Gastrocnemius medialis (tissue), 4 donors: ENCODE results near the gene MTMR12. TPM values are rescaled to one million over a fixed set of nuclear protein-coding genes. Genes with fewer than 3 reads are reported as not detected.
A peak's percentile ranks its signal among the peaks of the same experiment; 100 is the strongest.

Experiments
- ATAC-seq, 2 donors: fragments of 150-250 bp; one replicate each; pipeline ENCODE4 v1.9.1; 2016
- DNase-seq, 2 donors: peaks; one replicate each; pipeline ENCODE4 v3.0.0-alpha.2; 2019
- H3K27ac ChIP-seq, 4 donors: fragments of 200-600 bp; sonication (generic); 1 replicate in 1 of 4; 2 replicates in 3 of 4; pipeline ENCODE4 v1.5.1; 2016 to 2018; ENCODE audit warnings: mild to moderate bottlenecking in 2 of 4, moderate library complexity in 1 of 4
- H3K27me3 ChIP-seq, 3 donors: fragments of 200-600 bp; sonication (generic) in 2 of 3; 1 replicate in 1 of 3; 2 replicates in 2 of 3; pipeline versions ENCODE4 v1.5.1 to v1.6.0; 2016 to 2019; ENCODE audit warnings: mild to moderate bottlenecking in 1 of 3, moderate library complexity in 1 of 3
- H3K36me3 ChIP-seq, 2 donors: fragments of 200-600 bp; sonication (generic) in 1 of 2; one replicate each; pipeline ENCODE4 v1.5.1; 2017 to 2018
- H3K4me1 ChIP-seq, 2 donors: fragments of 200-600 bp; sonication (generic) in 1 of 2; one replicate each; pipeline ENCODE4 v1.5.1; 2016 to 2017; ENCODE audit warnings: mild to moderate bottlenecking in 2 of 2
- H3K4me3 ChIP-seq, 4 donors: fragments of 200-600 bp; sonication (generic) in 3 of 4; 1 replicate in 1 of 4; 2 replicates in 3 of 4; pipeline ENCODE4 v1.5.1; 2016 to 2019; ENCODE audit warnings: mild to moderate bottlenecking in 2 of 4
- H3K9me3 ChIP-seq, 3 donors: fragments of 200-600 bp; sonication (generic) in 2 of 3; 1 replicate in 1 of 3; 2 replicates in 2 of 3; pipeline ENCODE4 v1.5.1; 2016 to 2019
- POLR2A ChIP-seq, 2 donors: fragments of 450-650 bp; IDR thresholded peaks; one replicate each; pipeline ENCODE4 v1.6.1; 2017; ENCODE audit warnings: antibody characterized with exemption in 2 of 2, mild to moderate bottlenecking in 2 of 2, moderate library complexity in 2 of 2
- in situ Hi-C, 4 donors: fragments of 200-750 bp; cut with MboI; loops; one replicate each; pipeline versions ENCODE4 v1.15.0 to v1.8.0; 2017; ENCODE audit warnings: low sequenced_read_pairs in 4 of 4
- intact Hi-C: fragments of 100-400 bp; cut with DNase I; formaldehyde crosslinking; loops from one replicate; pipeline ENCODE4 v1.15.1; 2023; ENCODE audit warnings: low total_unique reads
- total RNA-seq, 4 donors: library from RNA; depleted of rRNA; stranded (reverse); fragments of >200 nt; gene quantifications; one replicate each; pipeline versions ENCODE4 v1.1.0 to v1.2.3, GENCODE V29; 2016
- TF ChIP-seq, protein P1 (sequence below), 5 experiments: fragments of 450-650 bp in 3 of 5; fragments of 200-600 bp in 2 of 5; sonication (generic) in 2 of 5; IDR thresholded peaks in 4 of 5; conservative IDR thresholded peaks in 1 of 5; 1 replicate in 4 of 5; 2 replicates in 1 of 5; pipeline ENCODE4 v1.5.1; 2016 to 2019; ENCODE audit warnings: antibody characterized with exemption in 5 of 5, mild to moderate bottlenecking in 3 of 5, moderate library complexity in 3 of 5

MTMR12 gene
- total RNA-seq, 4 donors from 2014 or later, result 6.4 to 11.5 (median 10.6) TPM

DNA sequence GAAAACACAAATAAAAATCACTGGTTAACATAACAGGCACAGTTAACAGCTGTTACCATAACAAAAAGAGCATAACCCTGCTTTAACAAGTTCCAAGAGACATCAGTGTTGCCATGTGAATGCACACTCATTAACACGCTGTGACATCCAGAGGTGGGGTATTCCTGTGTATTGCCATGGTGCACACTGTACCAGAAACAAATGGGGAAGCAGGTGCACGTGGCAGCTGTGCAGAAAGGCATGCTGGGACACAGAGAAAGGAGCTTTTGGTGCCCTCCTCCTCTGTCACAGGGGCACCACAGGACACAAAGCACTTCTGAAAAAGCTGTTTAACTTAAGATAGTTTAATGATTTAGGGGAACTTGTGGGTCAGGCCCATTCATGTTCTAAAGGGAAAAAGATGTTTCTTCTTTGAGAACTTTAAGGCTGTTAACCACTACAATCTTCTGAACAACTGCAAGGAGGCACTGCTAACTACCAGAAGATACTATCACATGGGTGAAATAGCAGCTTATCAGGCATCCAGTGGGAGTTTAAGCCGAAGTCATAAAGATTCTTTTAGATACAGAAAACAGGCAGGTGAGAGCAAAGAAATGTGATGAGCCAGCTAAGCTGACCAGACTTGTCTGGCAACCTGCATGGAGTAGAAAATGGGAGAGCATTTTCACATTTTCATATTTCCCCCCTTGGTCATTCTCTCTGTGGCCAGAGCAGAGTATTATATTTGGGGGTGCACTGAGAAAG lies 82.2 kb downstream of the MTMR12 start:
- H3K27me3 ChIP-seq, result no peaks in the 10 kb centered on the region
- peak in 1 of 2 donors; percentile 48 for ATAC-seq
- peaks cover 25 to 35% of the 10 kb centered on the region in 2 donors for H3K4me1 ChIP-seq
- in situ Hi-C loops (loop anchor here (5.0 to 25.0 kb wide), 6 partner anchors 92 to 382 kb away; partner anchors contain the start of genes SUB1 (in 2 of the 4) and ZFR (in 1 of the 4)), intact Hi-C loops (loop anchor here (5.0 to 10.0 kb wide), 3 partner anchors 82 to 382 kb away; partner anchors contain the start of genes MTMR12 and ZFR)
- peak overlapping the region; percentile 13 to 66 (median 30) for H3K27ac ChIP-seq
- H3K9me3 ChIP-seq, result no peaks in the 10 kb centered on the region
- peak in 1 of 2 donors; percentile 48 for DNase-seq
- TF ChIP-seq, protein P1, sequence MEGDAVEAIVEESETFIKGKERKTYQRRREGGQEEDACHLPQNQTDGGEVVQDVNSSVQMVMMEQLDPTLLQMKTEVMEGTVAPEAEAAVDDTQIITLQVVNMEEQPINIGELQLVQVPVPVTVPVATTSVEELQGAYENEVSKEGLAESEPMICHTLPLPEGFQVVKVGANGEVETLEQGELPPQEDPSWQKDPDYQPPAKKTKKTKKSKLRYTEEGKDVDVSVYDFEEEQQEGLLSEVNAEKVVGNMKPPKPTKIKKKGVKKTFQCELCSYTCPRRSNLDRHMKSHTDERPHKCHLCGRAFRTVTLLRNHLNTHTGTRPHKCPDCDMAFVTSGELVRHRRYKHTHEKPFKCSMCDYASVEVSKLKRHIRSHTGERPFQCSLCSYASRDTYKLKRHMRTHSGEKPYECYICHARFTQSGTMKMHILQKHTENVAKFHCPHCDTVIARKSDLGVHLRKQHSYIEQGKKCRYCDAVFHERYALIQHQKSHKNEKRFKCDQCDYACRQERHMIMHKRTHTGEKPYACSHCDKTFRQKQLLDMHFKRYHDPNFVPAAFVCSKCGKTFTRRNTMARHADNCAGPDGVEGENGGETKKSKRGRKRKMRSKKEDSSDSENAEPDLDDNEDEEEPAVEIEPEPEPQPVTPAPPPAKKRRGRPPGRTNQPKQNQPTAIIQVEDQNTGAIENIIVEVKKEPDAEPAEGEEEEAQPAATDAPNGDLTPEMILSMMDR (IDR thresholded peaks at IDR 0.05 in 4 of 5, conservative IDR thresholded peaks at IDR 0.05 in 1 of 5), result no peak
- TF ChIP-seq POLR2A (IDR thresholded peaks at IDR 0.05), result no peak
- H3K36me3 ChIP-seq, result peaks cover 0 to 17% of the 10 kb centered on the region in 2 donors
- no peak overlapping the region for H3K4me3 ChIP-seq

DNA sequence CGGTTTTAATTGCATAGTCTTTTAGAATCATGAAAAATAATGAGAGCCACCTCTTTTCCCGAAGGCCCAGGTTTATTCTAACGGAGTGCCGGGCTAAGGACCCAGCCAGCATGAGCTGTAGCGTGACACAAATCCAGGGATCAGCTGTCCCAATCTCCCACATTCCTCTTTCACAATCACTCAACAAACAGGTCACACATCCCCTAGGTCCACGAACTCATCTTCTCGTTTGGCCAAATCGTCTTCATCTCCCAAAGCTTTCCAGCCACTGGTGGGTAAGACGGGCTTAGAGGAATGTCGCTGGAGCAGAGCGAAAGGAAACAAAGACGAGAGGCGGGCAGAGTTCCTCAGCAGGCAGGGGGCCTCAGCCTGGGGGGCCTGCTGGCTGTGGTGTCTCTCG lies 83.2 kb downstream of the MTMR12 start:
- ATAC-seq (no peak), DNase-seq (no peak)
- TF ChIP-seq, protein P1 (IDR thresholded peaks at IDR 0.05 in 4 of 5, conservative IDR thresholded peaks at IDR 0.05 in 1 of 5), result no peak
- TF ChIP-seq POLR2A (IDR thresholded peaks at IDR 0.05), result no peak
- H3K4me1 ChIP-seq, result peaks cover 34 to 42% of the 10 kb centered on the region in 2 donors
- in situ Hi-C loops, result loop anchor here in 3 of 4 donors (25.0 kb wide), 4 partner anchors 108 to 383 kb away; partner anchors contain the start of genes SUB1 (in 2 of the 3) and ZFR (in 1 of the 3)
- H3K4me3 ChIP-seq, result no peak overlapping the region
- intact Hi-C loops, result no loop called here
- no peaks in the 10 kb centered on the region for H3K9me3 ChIP-seq
- H3K27me3 ChIP-seq, result no peaks in the 10 kb centered on the region
- H3K27ac ChIP-seq, result peak overlapping the region in 3 of 4 donors; percentile 25 to 66 (median 34)
- H3K36me3 ChIP-seq, result peaks cover 0 to 7% of the 10 kb centered on the region in 2 donors

DNA sequence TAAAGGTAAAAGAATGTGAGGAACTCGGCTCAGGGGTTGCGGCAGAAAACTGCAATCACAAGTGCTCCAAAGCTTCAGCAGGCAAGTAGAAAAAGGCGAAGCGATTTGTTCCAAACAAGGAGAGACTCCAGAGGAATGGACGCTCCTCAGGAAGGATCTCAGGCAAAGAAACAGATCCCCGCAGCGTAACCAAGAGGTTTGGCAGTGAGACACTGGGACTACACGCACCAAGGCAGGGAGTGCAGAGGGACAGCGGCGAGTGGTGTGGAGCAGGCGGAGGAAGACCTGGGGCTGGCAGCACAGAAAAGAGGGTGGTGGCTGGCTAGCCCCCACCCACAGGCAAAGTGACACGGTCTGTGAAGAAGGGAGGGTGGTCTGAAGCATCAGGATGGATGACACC lies 83.9 kb downstream of the MTMR12 start:
- in situ Hi-C loops (loop anchor here in 3 of 4 donors (25.0 kb wide), 4 partner anchors 108 to 383 kb away; partner anchors contain the start of genes SUB1 (in 2 of the 3) and ZFR (in 1 of the 3)), intact Hi-C loops (no loop called here)
- peak overlapping the region in 2 of 4 donors; percentile 27 to 66 for H3K27ac ChIP-seq
- DNase-seq (no peak), ATAC-seq (no peak)
- H3K36me3 ChIP-seq, result peaks cover 0 to 4% of the 10 kb centered on the region in 2 donors
- no peaks in the 10 kb centered on the region for H3K9me3 ChIP-seq
- H3K27me3 ChIP-seq, result no peaks in the 10 kb centered on the region
- TF ChIP-seq, protein P1 (IDR thresholded peaks at IDR 0.05 in 4 of 5, conservative IDR thresholded peaks at IDR 0.05 in 1 of 5), result no peak
- peaks cover 42 to 43% of the 10 kb centered on the region in 2 donors for H3K4me1 ChIP-seq
- no peak overlapping the region for H3K4me3 ChIP-seq

DNA sequence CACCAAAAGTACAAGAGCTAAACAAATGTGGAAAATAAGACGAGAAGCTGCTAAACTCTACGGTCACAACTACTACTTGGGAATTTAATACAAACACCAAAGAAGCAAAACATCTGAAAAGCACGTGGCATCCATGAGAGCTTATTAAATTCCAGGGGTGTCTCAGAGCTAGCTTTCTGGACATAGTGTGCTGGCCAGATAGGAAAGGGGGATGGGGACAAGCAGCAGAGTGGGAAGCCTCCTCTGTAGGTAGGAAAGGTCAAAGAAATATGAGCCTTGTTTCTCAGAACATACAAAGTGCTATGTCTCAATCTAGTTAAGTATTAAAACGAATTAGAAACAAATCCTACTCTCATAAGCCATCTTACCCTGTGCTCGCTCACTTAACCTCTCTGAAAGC lies 87.3 kb downstream of the MTMR12 start:
- no peak overlapping the region for H3K4me3 ChIP-seq
- intact Hi-C loops (loop anchor here (2.0 kb wide), 1 partner anchor 51 kb away; the partner anchor contains the start of gene GOLPH3), in situ Hi-C loops (loop anchor here in 3 of 4 donors (25.0 kb wide), 4 partner anchors 112 to 387 kb away; partner anchors contain the start of genes SUB1 (in 2 of the 3) and ZFR (in 1 of the 3))
- H3K4me1 ChIP-seq, result peaks cover 23% of the 10 kb centered on the region in 2 donors
- DNase-seq, result peak; percentile 73 to 78
- peak; percentile 92 to 98 for ATAC-seq
- no peaks in the 10 kb centered on the region for H3K27me3 ChIP-seq
- TF ChIP-seq, protein P1 (IDR thresholded peaks at IDR 0.05 in 4 of 5, conservative IDR thresholded peaks at IDR 0.05 in 1 of 5), result no peak
- TF ChIP-seq POLR2A (IDR thresholded peaks at IDR 0.05), result peak in 1 of 2 donors; percentile 26
- peaks cover 0 to 4% of the 10 kb centered on the region in 2 donors for H3K36me3 ChIP-seq
- peak overlapping the region; percentile 77 to 94 (median 80) for H3K27ac ChIP-seq
- no peaks in the 10 kb centered on the region for H3K9me3 ChIP-seq
